ENCODE results near the gene DNMBP. TPM values are rescaled to one million over a fixed set of nuclear protein-coding genes. Genes with fewer than 3 reads are reported as not detected.
"Not testable (repeated sequence)": the region's sequence is repeated elsewhere in the genome, so short reads cannot be mapped to it uniquely, and the experiment has no call there.

The DNMBP gene
- total and polyA plus RNA-seq, 5 donors from 2014 or later, result 0.22 to 2.4 (median 0.65) TPM

DNA sequence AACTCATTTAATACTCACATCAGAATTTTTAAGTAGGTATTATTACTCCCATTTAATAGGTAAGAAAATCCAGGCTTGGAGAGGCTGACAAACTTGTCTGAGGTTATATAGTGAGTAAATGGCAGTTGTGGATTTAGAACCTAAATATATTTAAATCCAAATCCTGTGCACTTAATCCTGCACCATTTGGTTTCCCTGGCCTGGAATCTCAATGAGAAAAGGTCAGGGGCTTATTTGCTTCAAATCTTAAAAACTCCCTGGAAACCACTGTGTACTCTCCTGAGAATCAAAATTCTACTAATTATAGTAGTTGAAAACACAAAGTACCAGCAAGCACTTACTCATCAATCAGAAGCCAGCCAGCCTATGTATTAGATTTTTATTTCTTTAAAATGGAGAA, 97.7 kb downstream of the DNMBP start:
- Histone ChIP-seq H3K4me3 (ENCODE audit: low read depth, low read length) (no peak overlapping the region), H3K9me3 (ENCODE audit: control insufficient read depth in 2 of 2, low read length in 2 of 2) (no peaks in the 10 kb centered on the region), H3K4me1 (ENCODE audit: control insufficient read depth, insufficient read depth, low read length, poor library complexity, severe bottlenecking) (no peaks in the 10 kb centered on the region), H3K27ac (ENCODE audit: insufficient read depth, low read length, poor library complexity, severe bottlenecking) (no peak overlapping the region), H3K27me3 (ENCODE audit: control insufficient read depth, insufficient read depth, low read length) (no peaks in the 10 kb centered on the region), H3K36me3 (ENCODE audit: control insufficient read depth, insufficient read depth, low read length) (no peaks in the 10 kb centered on the region)
- no peak overlapping the region for H3K27ac Mint-ChIP-seq
- H3K9me3 Mint-ChIP-seq, result no peaks in the 10 kb centered on the region
- ATAC-seq (ENCODE audit: low read depth in 2 of 2) (no peak), DNase-seq (no peak)
- peaks cover 7% of the 10 kb centered on the region for H3K27me3 Mint-ChIP-seq
- peaks cover 12% of the 10 kb centered on the region for H3K36me3 Mint-ChIP-seq
- no peak overlapping the region for H3K4me3 Mint-ChIP-seq
- no peaks in the 10 kb centered on the region for H3K4me1 Mint-ChIP-seq

DNA sequence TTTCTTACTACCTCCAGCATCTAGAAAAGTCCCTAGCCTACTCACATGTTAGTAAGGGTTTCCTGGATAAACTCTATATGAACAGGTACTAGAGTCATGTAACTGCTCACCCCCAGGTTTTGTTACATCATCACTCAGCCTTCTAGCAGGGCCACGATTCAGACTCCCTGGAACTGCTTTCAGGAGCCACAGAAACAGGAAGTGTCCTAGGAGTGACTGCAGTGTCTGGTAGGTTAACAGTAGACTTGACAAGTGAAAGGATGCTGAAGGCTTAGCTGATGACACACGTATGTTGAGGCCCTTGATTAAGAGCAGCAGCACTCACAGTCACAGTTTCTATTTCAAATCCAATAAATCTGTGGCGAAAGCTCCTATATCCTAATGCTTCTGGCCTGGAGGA, 101.2 kb downstream of the DNMBP start:
- ATAC-seq (ENCODE audit: low read depth in 2 of 2) (no peak), DNase-seq (peak in 1 of 3 donors; percentile 25)
- Histone ChIP-seq H3K36me3 (ENCODE audit: control insufficient read depth, insufficient read depth, low read length) (no peaks in the 10 kb centered on the region), H3K27me3 (ENCODE audit: control insufficient read depth, insufficient read depth, low read length) (no peaks in the 10 kb centered on the region), H3K9me3 (ENCODE audit: control insufficient read depth in 2 of 2, low read length in 2 of 2) (no peaks in the 10 kb centered on the region), H3K27ac (ENCODE audit: insufficient read depth, low read length, poor library complexity, severe bottlenecking) (no peak overlapping the region), H3K4me1 (ENCODE audit: control insufficient read depth, insufficient read depth, low read length, poor library complexity, severe bottlenecking) (no peaks in the 10 kb centered on the region), H3K4me3 (ENCODE audit: low read depth, low read length) (no peak overlapping the region)
- Mint-ChIP-seq H3K27ac (no peak overlapping the region), H3K9me3 (no peaks in the 10 kb centered on the region), H3K4me1 (no peaks in the 10 kb centered on the region), H3K36me3 (peaks cover 12% of the 10 kb centered on the region), H3K4me3 (no peak overlapping the region), H3K27me3 (peaks cover 7% of the 10 kb centered on the region)

DNA sequence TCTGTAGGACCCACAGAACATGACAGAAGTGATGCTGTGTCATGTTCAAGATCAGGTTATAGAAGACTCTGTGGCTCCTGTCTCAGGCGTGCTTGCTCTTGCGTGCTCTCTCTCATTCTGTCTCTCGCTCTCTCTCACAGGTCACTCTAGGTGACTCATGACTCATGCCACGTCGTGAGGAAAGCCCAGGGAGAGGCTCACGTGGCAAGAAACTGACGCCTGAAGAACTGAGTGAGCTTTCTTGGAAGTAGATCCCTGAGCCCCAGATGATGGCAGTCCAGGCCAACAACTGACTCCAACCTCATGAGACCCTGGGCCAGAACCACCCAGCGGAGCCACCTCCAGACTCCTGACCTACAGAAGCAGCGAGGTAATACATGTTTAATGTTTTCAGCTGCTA, 103.3 kb downstream of the DNMBP start:
- Histone ChIP-seq H3K4me3 (ENCODE audit: low read depth, low read length) (no peak overlapping the region), H3K27me3 (ENCODE audit: control insufficient read depth, insufficient read depth, low read length) (no peaks in the 10 kb centered on the region)
- no peak overlapping the region for H3K4me3 Mint-ChIP-seq

DNA sequence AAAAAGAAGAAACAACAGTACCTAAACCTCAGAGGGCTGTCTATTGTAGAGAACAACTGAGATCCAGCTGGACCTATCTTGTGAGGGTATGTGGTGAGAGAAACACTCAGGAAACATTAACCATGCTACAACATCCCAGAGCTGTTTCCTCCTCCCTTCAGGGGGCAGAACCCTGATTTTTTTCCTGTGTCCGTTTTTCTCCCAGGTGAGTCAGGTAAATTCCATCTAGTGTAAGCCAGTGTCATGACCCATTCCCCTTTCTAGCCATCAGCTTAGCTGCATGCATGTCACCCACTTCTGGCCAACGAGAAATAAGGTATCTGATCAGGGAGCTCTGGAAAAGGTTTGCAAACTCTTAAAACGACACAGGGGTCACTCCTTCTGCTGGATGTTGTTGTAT, 103.8 kb downstream of the DNMBP start:
- H3K27ac ChIP-seq (ENCODE audit: insufficient read depth, low read length, poor library complexity, severe bottlenecking), result no peak overlapping the region
- H3K4me1 ChIP-seq (ENCODE audit: control insufficient read depth, insufficient read depth, low read length, poor library complexity, severe bottlenecking), result no peaks in the 10 kb centered on the region
- H3K36me3 ChIP-seq (ENCODE audit: control insufficient read depth, insufficient read depth, low read length), result no peaks in the 10 kb centered on the region
- no peak for DNase-seq
- no peaks in the 10 kb centered on the region for H3K9me3 ChIP-seq (ENCODE audit: control insufficient read depth in 2 of 2, low read length in 2 of 2)
- H3K4me3 ChIP-seq (ENCODE audit: low read depth, low read length), result no peak overlapping the region
- ATAC-seq (ENCODE audit: low read depth in 2 of 2), result no peak
- Mint-ChIP-seq H3K9me3 (no peaks in the 10 kb centered on the region), H3K4me1 (no peaks in the 10 kb centered on the region), H3K36me3 (peaks cover 16% of the 10 kb centered on the region), H3K27ac (no peak overlapping the region), H3K4me3 (no peak overlapping the region), H3K27me3 (no peaks in the 10 kb centered on the region)
- H3K27me3 ChIP-seq (ENCODE audit: control insufficient read depth, insufficient read depth, low read length), result no peaks in the 10 kb centered on the region

More for the DNA sequence above, 103.3 kb downstream of the DNMBP start:
- DNase-seq, result no peak
- Mint-ChIP-seq H3K9me3 (no peaks in the 10 kb centered on the region), H3K4me1 (no peaks in the 10 kb centered on the region), H3K27ac (no peak overlapping the region), H3K36me3 (peaks cover 15% of the 10 kb centered on the region), H3K27me3 (peaks cover 3% of the 10 kb centered on the region)
- ATAC-seq (ENCODE audit: low read depth in 2 of 2), result no peak
- Histone ChIP-seq H3K27ac (ENCODE audit: insufficient read depth, low read length, poor library complexity, severe bottlenecking) (no peak overlapping the region), H3K36me3 (ENCODE audit: control insufficient read depth, insufficient read depth, low read length) (no peaks in the 10 kb centered on the region), H3K4me1 (ENCODE audit: control insufficient read depth, insufficient read depth, low read length, poor library complexity, severe bottlenecking) (no peaks in the 10 kb centered on the region), H3K9me3 (ENCODE audit: control insufficient read depth in 2 of 2, low read length in 2 of 2) (no peaks in the 10 kb centered on the region)

DNA sequence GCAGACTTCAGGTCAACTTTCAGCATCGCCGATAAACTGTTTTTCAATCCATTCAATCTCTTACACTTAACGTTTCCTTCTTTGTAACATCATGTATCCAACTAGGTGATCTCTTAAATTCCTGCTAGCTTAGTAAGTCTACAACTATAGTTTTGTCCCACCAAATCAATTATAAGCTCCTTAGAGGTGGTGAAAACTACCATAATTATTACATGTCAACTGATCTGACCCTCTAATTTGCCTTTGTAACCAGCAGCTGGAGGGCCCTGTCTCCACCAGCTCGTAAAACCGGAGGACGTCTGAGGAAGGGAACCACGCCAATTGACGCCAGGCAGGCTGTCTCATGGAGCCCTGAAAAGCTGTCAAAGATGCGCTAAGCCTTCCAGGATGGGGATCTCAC, 113.9 kb downstream of the DNMBP start:
- H3K27ac ChIP-seq (ENCODE audit: insufficient read depth, low read length, poor library complexity, severe bottlenecking), result no peak overlapping the region
- no peaks in the 10 kb centered on the region for H3K27me3 Mint-ChIP-seq
- no peak overlapping the region for H3K4me3 ChIP-seq (ENCODE audit: low read depth, low read length)
- H3K4me3 Mint-ChIP-seq, result no peak overlapping the region
- H3K9me3 ChIP-seq (ENCODE audit: control insufficient read depth in 2 of 2, low read length in 2 of 2), result no peaks in the 10 kb centered on the region
- no peaks in the 10 kb centered on the region for H3K4me1 Mint-ChIP-seq
- no peaks in the 10 kb centered on the region for H3K9me3 Mint-ChIP-seq
- H3K36me3 ChIP-seq (ENCODE audit: control insufficient read depth, insufficient read depth, low read length), result no peaks in the 10 kb centered on the region
- H3K4me1 ChIP-seq (ENCODE audit: control insufficient read depth, insufficient read depth, low read length, poor library complexity, severe bottlenecking), result no peaks in the 10 kb centered on the region
- no peak for DNase-seq
- H3K36me3 Mint-ChIP-seq, result peaks cover 41% of the 10 kb centered on the region
- H3K27ac Mint-ChIP-seq, result no peak overlapping the region
- no peak for ATAC-seq (ENCODE audit: low read depth in 2 of 2)
- no peaks in the 10 kb centered on the region for H3K27me3 ChIP-seq (ENCODE audit: control insufficient read depth, insufficient read depth, low read length)

DNA sequence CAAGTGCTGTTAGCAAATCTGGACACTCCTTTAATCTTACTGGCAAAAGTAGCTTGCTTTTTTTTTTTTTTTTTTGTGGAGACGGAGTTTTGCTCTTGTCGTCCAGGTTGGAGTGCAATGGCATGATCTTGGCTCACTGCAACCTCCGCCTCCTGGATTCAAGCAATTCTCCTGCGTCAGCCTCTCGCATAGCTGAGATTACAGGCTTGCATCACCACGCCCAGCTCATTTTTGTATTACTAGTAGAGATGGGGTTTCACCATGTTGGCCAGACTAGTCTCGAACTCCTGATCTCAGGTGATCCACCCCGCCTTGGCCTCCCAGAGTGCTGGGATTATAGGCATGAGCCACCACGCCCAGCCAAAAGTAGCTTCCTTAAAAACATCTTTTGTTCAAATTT, 114.7 kb downstream of the DNMBP start:
- H3K27ac Mint-ChIP-seq; H3K4me3 Mint-ChIP-seq; H3K4me1 ChIP-seq (ENCODE audit: control insufficient read depth, insufficient read depth, low read length, poor library complexity, severe bottlenecking); H3K27me3 Mint-ChIP-seq; H3K27me3 ChIP-seq (ENCODE audit: control insufficient read depth, insufficient read depth, low read length); H3K9me3 Mint-ChIP-seq; H3K4me3 ChIP-seq (ENCODE audit: low read depth, low read length); DNase-seq; H3K4me1 Mint-ChIP-seq; H3K9me3 ChIP-seq (ENCODE audit: control insufficient read depth in 2 of 2, low read length in 2 of 2); H3K36me3 ChIP-seq (ENCODE audit: control insufficient read depth, insufficient read depth, low read length); H3K27ac ChIP-seq (ENCODE audit: insufficient read depth, low read length, poor library complexity, severe bottlenecking); ATAC-seq (ENCODE audit: low read depth in 2 of 2): not testable (repeated sequence)
- H3K36me3 Mint-ChIP-seq, result peaks cover 44% of the 10 kb centered on the region

DNA sequence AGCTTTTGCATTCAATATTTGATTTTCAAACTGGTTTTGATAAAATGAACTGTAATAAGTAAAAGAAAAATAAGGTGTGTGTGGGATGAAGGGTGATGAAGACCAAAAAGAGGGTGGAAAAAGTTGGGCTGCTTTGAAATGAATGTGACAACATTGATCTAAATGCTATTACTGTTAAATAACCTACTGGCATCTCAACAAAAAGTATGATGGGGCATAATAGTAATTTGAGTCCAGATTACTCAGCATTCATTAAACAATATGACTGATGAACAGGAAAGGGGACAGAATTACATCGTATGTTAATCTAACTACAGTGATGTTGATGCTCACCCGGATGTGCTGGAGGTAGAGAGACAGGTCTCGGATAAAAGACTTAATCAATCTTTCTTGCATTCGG, 115.1 kb downstream of the DNMBP start:
- Mint-ChIP-seq H3K36me3 (peaks cover 42% of the 10 kb centered on the region), H3K9me3 (no peaks in the 10 kb centered on the region), H3K4me1 (no peaks in the 10 kb centered on the region), H3K27me3 (no peaks in the 10 kb centered on the region), H3K4me3 (no peak overlapping the region), H3K27ac (no peak overlapping the region)
- H3K4me3 ChIP-seq (ENCODE audit: low read depth, low read length), result no peak overlapping the region
- no peaks in the 10 kb centered on the region for H3K9me3 ChIP-seq (ENCODE audit: control insufficient read depth in 2 of 2, low read length in 2 of 2)
- ATAC-seq (ENCODE audit: low read depth in 2 of 2) (no peak), DNase-seq (no peak)
- H3K27ac ChIP-seq (ENCODE audit: insufficient read depth, low read length, poor library complexity, severe bottlenecking), result no peak overlapping the region
- no peaks in the 10 kb centered on the region for H3K36me3 ChIP-seq (ENCODE audit: control insufficient read depth, insufficient read depth, low read length)
- no peaks in the 10 kb centered on the region for H3K27me3 ChIP-seq (ENCODE audit: control insufficient read depth, insufficient read depth, low read length)
- H3K4me1 ChIP-seq (ENCODE audit: control insufficient read depth, insufficient read depth, low read length, poor library complexity, severe bottlenecking), result no peaks in the 10 kb centered on the region

DNA sequence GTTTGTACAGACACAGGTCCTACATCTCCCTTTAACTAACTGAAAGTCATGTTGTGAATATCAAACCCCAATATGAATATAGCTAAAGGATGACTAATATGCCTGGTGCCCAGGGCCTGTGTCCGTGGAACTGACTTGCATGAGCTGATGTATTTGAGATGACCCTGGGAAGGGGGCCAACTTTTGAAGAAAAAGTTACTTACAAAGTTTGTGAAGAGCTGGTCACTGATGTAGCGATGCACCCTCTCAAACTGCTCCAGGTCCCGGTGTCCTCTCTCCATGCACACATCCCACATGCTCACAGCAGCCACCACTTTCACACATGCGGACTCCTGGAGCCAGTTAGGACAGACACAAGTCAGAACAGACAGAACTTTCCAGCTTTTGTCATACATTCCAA, 121.1 kb downstream of the DNMBP start:
- Histone ChIP-seq H3K27me3 (ENCODE audit: control insufficient read depth, insufficient read depth, low read length) (no peaks in the 10 kb centered on the region), H3K9me3 (ENCODE audit: control insufficient read depth in 2 of 2, low read length in 2 of 2) (no peaks in the 10 kb centered on the region), H3K36me3 (ENCODE audit: control insufficient read depth, insufficient read depth, low read length) (peaks cover 4% of the 10 kb centered on the region), H3K4me3 (ENCODE audit: low read depth, low read length) (no peak overlapping the region), H3K27ac (ENCODE audit: insufficient read depth, low read length, poor library complexity, severe bottlenecking) (no peak overlapping the region), H3K4me1 (ENCODE audit: control insufficient read depth, insufficient read depth, low read length, poor library complexity, severe bottlenecking) (no peaks in the 10 kb centered on the region)
- no peaks in the 10 kb centered on the region for H3K9me3 Mint-ChIP-seq
- peaks cover 38% of the 10 kb centered on the region for H3K36me3 Mint-ChIP-seq
- H3K27ac Mint-ChIP-seq, result no peak overlapping the region
- H3K4me3 Mint-ChIP-seq, result no peak overlapping the region
- no peaks in the 10 kb centered on the region for H3K4me1 Mint-ChIP-seq
- DNase-seq (no peak), ATAC-seq (ENCODE audit: low read depth in 2 of 2) (no peak)
- H3K27me3 Mint-ChIP-seq, result peaks cover 7% of the 10 kb centered on the region
